ENCODE data around the gene GPC5.
A peak's percentile ranks its signal among the peaks of the same experiment; 100 is the strongest.

- TF ChIP-seq PKNOX1 (IDR thresholded peaks at IDR 0.05) (peak; percentile 62), FOXA1 (IDR thresholded peaks at IDR 0.05) (no peak), FOXM1 (IDR thresholded peaks at IDR 0.05; ENCODE audit: borderline replicate concordance) (no peak), BHLHE40 (IDR thresholded peaks at IDR 0.05; ENCODE audit: borderline replicate concordance) (no peak), FOXK2 (IDR thresholded peaks at IDR 0.05) (no peak; the same call in 1 of the 2 replicates)
These were observed 8.2 kb downstream of the GPC5 start for GRCh38 chr13:91406619-91407018.

All from HEK293T (cell line).